ENCODE data around the gene STPG3.

STPG3 gene

GRCh38 chr9:137279741-137280473 is 28.8 kb downstream of the STPG3 start:
- DNase-seq (ENCODE audit: low read depth), result no peak

- no peak for DNase-seq (ENCODE audit: low read depth)
Measured at GRCh38 chr9:137280474-137281344, 29.6 kb downstream of the STPG3 start.

- DNase-seq (ENCODE audit: low read depth), result no peak
Measured at GRCh38 chr9:137281345-137282116, 30.4 kb downstream of the STPG3 start.

- DNase-seq (ENCODE audit: low read depth), result no peak
Measured at GRCh38 chr9:137286975-137287383, 35.9 kb downstream of the STPG3 start.

GRCh38 chr9:137293094-137293481 is 42.0 kb downstream of the STPG3 start:
- no peak for DNase-seq (ENCODE audit: low read depth)

GRCh38 chr9:137293482-137294090 is 42.5 kb downstream of the STPG3 start:
- DNase-seq (ENCODE audit: low read depth), result no peak

- DNase-seq (ENCODE audit: low read depth), result no peak
Measured at GRCh38 chr9:137294091-137294680, 43.1 kb downstream of the STPG3 start.

- no peak for DNase-seq (ENCODE audit: low read depth)
Measured at GRCh38 chr9:137294681-137295237, 43.7 kb downstream of the STPG3 start.

GRCh38 chr9:137295238-137295811 is 44.2 kb downstream of the STPG3 start:
- no peak for DNase-seq (ENCODE audit: low read depth)

GRCh38 chr9:137295849-137296669 is 45.0 kb downstream of the STPG3 start:
- DNase-seq (ENCODE audit: low read depth), result no peak

GRCh38 chr9:137296670-137297664 is 45.9 kb downstream of the STPG3 start:
- no peak for DNase-seq (ENCODE audit: low read depth)

- no peak for DNase-seq (ENCODE audit: low read depth)
Measured at GRCh38 chr9:137297966-137298365, 46.9 kb downstream of the STPG3 start.

GRCh38 chr9:137298401-137299202 is 47.5 kb downstream of the STPG3 start:
- no peak for DNase-seq (ENCODE audit: low read depth)

- DNase-seq (ENCODE audit: low read depth), result no peak
Measured at GRCh38 chr9:137299203-137299565, 48.1 kb downstream of the STPG3 start.

- no peak for DNase-seq (ENCODE audit: low read depth)
Measured at GRCh38 chr9:137299938-137300337, 48.9 kb downstream of the STPG3 start.

GRCh38 chr9:137300567-137301080 is 49.5 kb downstream of the STPG3 start:
- DNase-seq (ENCODE audit: low read depth), result no peak

- no peak for DNase-seq (ENCODE audit: low read depth)
Measured at GRCh38 chr9:137301081-137301947, 50.2 kb downstream of the STPG3 start.

Data from fibroblast of the conjunctiva (primary cell).